Measurements from ENCODE around the gene ANKS1A.

The ANKS1A gene

DNA sequence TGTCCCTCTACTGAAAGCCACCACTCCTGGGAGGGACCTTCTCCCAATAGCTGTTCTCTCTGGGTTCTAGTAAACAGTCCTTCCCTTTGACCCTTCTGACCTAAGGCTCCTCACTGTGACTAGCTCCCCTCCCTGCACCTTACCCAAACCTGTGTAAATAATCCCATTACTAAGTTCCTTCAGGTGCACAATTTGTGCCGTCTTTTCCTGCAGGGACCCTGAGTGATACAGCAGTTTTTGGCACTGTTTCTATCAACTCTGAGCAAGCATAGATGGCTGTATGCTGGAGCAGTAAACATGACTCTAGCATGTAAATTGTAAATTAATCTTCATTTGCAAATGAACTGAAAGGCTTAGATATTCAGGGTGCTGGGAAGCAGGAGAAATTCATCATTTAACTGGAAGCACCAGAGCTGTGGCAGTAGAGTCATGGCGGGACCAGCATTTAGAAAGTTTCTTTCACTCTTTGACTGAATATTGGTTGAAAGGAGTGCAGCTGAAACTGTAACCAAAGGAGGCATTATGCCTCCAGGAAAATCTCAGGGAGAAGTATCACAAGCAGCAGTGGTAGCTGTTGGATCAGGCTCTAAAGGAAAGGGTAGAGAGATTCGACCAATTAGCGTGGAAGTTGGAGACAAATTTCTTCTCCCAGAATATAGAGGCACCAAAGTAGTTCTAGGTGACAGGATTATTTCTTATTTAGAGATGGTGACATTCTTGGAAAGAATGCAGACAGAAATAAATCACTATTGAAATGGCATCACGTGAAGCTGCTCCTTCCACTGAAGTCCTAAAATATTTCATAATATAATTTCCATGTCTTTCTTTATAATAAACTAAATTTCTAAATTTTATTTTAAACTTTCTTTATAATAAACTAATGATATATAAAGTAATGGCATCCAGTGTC lies 134.3 kb downstream of the ANKS1A start:
- Histone ChIP-seq H4K8ac (ENCODE audit: low read depth, low read length) (no peak overlapping the region), H2AFZ (ENCODE audit: insufficient read depth, low read length, poor library complexity) (no peak overlapping the region), H4K91ac (ENCODE audit: low read depth, low read length) (no peak overlapping the region), H3K4me2 (ENCODE audit: low read length) (no peak overlapping the region), H4K12ac (ENCODE audit: low read depth, low read length) (no peak overlapping the region), H2AK5ac (ENCODE audit: low read length) (no peak overlapping the region), H2BK120ac (ENCODE audit: insufficient read depth, low read length, poor library complexity) (no peak overlapping the region), H3K4me1 (ENCODE audit: control insufficient read depth in 1 of 2, insufficient read depth in 2 of 2, low read length in 2 of 2) (peaks cover 5 to 7% of the 10 kb centered on the region in 2 experiments), H3K9ac (ENCODE audit: low read length) (no peak overlapping the region), H3K27me3 (ENCODE audit: insufficient read depth, low read length) (no peaks in the 10 kb centered on the region), H2BK12ac (ENCODE audit: low read length) (no peak overlapping the region), H3K18ac (ENCODE audit: low read length) (no peak overlapping the region), H3K79me1 (ENCODE audit: low read length) (no peaks in the 10 kb centered on the region), H3K4me3 (ENCODE audit: low read depth, low read length) (no peak overlapping the region), H3K27ac (ENCODE audit: low read depth, low read length) (no peak overlapping the region), H3K14ac (ENCODE audit: low read length) (no peak overlapping the region), H3K4ac (ENCODE audit: low read depth, low read length) (peak overlapping the region; percentile 31), H3K9me3 (ENCODE audit: insufficient read depth, low read depth, low read length) (no peaks in the 10 kb centered on the region), H3K79me2 (ENCODE audit: control insufficient read depth, insufficient read depth, low read length, poor library complexity) (peaks cover 11% of the 10 kb centered on the region), H3K23ac (ENCODE audit: low read length) (no peak overlapping the region), H3K36me3 (ENCODE audit: control insufficient read depth in 1 of 2, insufficient read depth in 2 of 2, low read length in 2 of 2) (peaks cover 26 to 50% of the 10 kb centered on the region in 2 experiments), H2BK5ac (ENCODE audit: low read depth, low read length, poor library complexity) (no peak overlapping the region)
- WGBS (ENCODE audit: extremely low coverage, insufficient coverage, insufficient read length) = no CpG with 5 or more reads among the region's 5 CpGs
- DNase-seq = no peak

DNA sequence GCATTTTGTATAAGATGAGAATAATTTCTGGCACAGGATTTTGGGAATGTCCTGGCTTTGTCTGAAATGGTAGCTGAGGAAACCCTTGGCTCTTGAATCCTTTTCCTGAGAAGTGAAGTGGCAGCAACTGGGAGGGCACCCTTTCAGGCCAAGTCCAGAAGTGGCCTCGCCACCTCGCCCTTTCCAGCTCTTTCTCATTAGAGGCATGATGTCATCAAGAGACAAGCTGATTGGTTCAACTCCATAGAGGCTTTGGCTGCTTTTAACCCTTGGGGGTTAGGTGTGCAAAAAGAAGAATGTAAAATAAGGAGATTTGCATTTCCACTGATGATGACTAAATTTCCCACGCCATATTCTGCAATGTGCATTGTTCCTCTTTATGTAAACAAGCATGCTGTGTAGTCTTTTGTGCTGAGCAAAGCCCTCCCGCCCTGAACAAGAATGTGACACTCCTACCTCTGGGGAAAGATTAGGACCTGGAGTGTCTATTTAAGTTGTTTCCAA lies 135.5 kb downstream of the ANKS1A start:
- no peak overlapping the region for H2AFZ ChIP-seq (ENCODE audit: insufficient read depth, low read length, poor library complexity)
- peaks cover 5% of the 10 kb centered on the region in 2 experiments for H3K4me1 ChIP-seq (ENCODE audit: control insufficient read depth in 1 of 2, insufficient read depth in 2 of 2, low read length in 2 of 2)
- H3K79me1 ChIP-seq (ENCODE audit: low read length) = no peaks in the 10 kb centered on the region
- H3K4ac ChIP-seq (ENCODE audit: low read depth, low read length) = no peak overlapping the region
- no peak overlapping the region for H4K91ac ChIP-seq (ENCODE audit: low read depth, low read length)
- H3K4me3 ChIP-seq (ENCODE audit: low read depth, low read length) = no peak overlapping the region
- H4K8ac ChIP-seq (ENCODE audit: low read depth, low read length) = no peak overlapping the region
- H2BK12ac ChIP-seq (ENCODE audit: low read length) = no peak overlapping the region
- no CpG with 5 or more reads among the region's 4 CpGs for WGBS (ENCODE audit: extremely low coverage, insufficient coverage, insufficient read length)
- H3K14ac ChIP-seq (ENCODE audit: low read length) = no peak overlapping the region
- H3K18ac ChIP-seq (ENCODE audit: low read length) = no peak overlapping the region
- no peak overlapping the region for H3K27ac ChIP-seq (ENCODE audit: low read depth, low read length)
- H2AK5ac ChIP-seq (ENCODE audit: low read length) = no peak overlapping the region
- H3K9me3 ChIP-seq (ENCODE audit: insufficient read depth, low read depth, low read length) = no peaks in the 10 kb centered on the region
- H3K36me3 ChIP-seq (ENCODE audit: control insufficient read depth in 1 of 2, insufficient read depth in 2 of 2, low read length in 2 of 2) = peaks cover 26 to 40% of the 10 kb centered on the region in 2 experiments
- no peak overlapping the region for H3K9ac ChIP-seq (ENCODE audit: low read length)
- no peak overlapping the region for H3K4me2 ChIP-seq (ENCODE audit: low read length)
- peaks cover 11% of the 10 kb centered on the region for H3K79me2 ChIP-seq (ENCODE audit: control insufficient read depth, insufficient read depth, low read length, poor library complexity)
- H3K23ac ChIP-seq (ENCODE audit: low read length) = no peak overlapping the region
- H3K27me3 ChIP-seq (ENCODE audit: insufficient read depth, low read length) = no peaks in the 10 kb centered on the region
- H2BK5ac ChIP-seq (ENCODE audit: low read depth, low read length, poor library complexity) = no peak overlapping the region
- H2BK120ac ChIP-seq (ENCODE audit: insufficient read depth, low read length, poor library complexity) = no peak overlapping the region
- H4K12ac ChIP-seq (ENCODE audit: low read depth, low read length) = no peak overlapping the region
- peak; percentile 37 to 60 for DNase-seq

DNA sequence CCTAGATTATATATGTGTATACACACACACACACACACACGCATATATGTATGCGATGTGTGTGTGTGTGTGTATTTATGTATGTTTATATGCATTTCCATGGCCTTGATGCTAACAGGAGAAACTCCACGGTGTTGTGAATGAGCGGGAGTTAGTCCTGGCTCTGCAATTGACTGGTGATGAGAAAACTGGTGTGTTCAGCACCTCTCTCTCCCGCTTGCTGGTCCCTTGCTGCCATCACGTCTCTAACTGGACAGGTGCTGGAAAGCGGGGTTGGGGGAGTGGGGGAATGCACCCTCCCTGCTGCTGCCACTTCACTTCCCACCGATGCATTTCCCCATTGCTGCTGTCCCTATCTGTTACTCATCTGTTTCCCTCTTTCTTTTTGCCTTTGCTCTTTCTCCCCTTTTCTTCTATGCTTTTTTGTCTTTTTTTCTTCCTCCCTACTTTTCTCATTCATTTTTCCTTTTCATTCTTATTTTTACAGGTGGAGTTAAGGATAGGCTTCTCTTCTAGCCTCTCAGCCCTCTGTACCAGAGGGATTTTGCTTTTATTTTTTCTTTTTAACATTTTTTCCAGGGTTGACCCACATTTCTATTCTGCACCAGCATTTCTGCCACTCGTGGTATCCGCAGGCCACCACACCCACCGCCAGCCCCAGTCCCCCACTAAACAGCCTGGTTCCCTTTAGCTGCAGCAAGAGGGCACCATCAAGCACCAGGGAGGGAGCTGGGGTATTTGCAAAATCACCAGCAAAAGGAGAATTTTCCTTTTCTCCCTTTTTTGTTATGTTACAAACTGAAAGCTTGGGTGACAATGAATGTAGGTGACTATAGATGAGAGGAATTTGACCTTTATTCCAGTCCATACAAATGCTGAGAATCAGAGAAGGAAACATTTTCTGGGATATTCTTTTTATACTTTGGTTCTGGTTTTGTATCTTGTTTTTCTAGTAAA lies 136.5 kb downstream of the ANKS1A start:
- peaks cover 5% of the 10 kb centered on the region in 2 experiments for H3K4me1 ChIP-seq (ENCODE audit: control insufficient read depth in 1 of 2, insufficient read depth in 2 of 2, low read length in 2 of 2)
- H3K79me1 ChIP-seq (ENCODE audit: low read length) = no peaks in the 10 kb centered on the region
- no peak overlapping the region for H3K9ac ChIP-seq (ENCODE audit: low read length)
- no peak overlapping the region for H3K14ac ChIP-seq (ENCODE audit: low read length)
- H3K4me2 ChIP-seq (ENCODE audit: low read length) = no peak overlapping the region
- H3K27me3 ChIP-seq (ENCODE audit: insufficient read depth, low read length) = no peaks in the 10 kb centered on the region
- H4K8ac ChIP-seq (ENCODE audit: low read depth, low read length) = no peak overlapping the region
- WGBS (ENCODE audit: extremely low coverage, insufficient coverage, insufficient read length) = no CpG with 5 or more reads among the region's 11 CpGs
- H3K4ac ChIP-seq (ENCODE audit: low read depth, low read length) = peak overlapping the region; percentile 77
- H2AK5ac ChIP-seq (ENCODE audit: low read length) = peak overlapping the region; percentile 79
- DNase-seq = peak in 1 of 2 donors; percentile 33
- peak overlapping the region; percentile 36 for H2BK12ac ChIP-seq (ENCODE audit: low read length)
- peaks cover 24 to 35% of the 10 kb centered on the region in 2 experiments for H3K36me3 ChIP-seq (ENCODE audit: control insufficient read depth in 1 of 2, insufficient read depth in 2 of 2, low read length in 2 of 2)
- no peak overlapping the region for H3K27ac ChIP-seq (ENCODE audit: low read depth, low read length)
- peak overlapping the region; percentile 38 for H2BK120ac ChIP-seq (ENCODE audit: insufficient read depth, low read length, poor library complexity)
- H3K18ac ChIP-seq (ENCODE audit: low read length) = peak overlapping the region; percentile 86
- H3K79me2 ChIP-seq (ENCODE audit: control insufficient read depth, insufficient read depth, low read length, poor library complexity) = peaks cover 9% of the 10 kb centered on the region
- no peak overlapping the region for H4K91ac ChIP-seq (ENCODE audit: low read depth, low read length)
- no peak overlapping the region for H3K23ac ChIP-seq (ENCODE audit: low read length)
- peak overlapping the region; percentile 43 for H2BK5ac ChIP-seq (ENCODE audit: low read depth, low read length, poor library complexity)
- no peak overlapping the region for H2AFZ ChIP-seq (ENCODE audit: insufficient read depth, low read length, poor library complexity)
- no peak overlapping the region for H4K12ac ChIP-seq (ENCODE audit: low read depth, low read length)
- no peaks in the 10 kb centered on the region for H3K9me3 ChIP-seq (ENCODE audit: insufficient read depth, low read depth, low read length)
- no peak overlapping the region for H3K4me3 ChIP-seq (ENCODE audit: low read depth, low read length)

All from trophoblast cell (in vitro differentiated cells and primary cell).